GM19193 (cell line): Measurements from ENCODE around the gene POLR1B.

Experiments used
- POLR2A ChIP-seq: IDR thresholded peaks from 4 replicates; pipeline ENCODE4 v1.6.1; 2011; ENCODE audit not compliant: insufficient read depth, insufficient read length; ENCODE audit errors: extremely low read depth

The POLR1B gene

DNA sequence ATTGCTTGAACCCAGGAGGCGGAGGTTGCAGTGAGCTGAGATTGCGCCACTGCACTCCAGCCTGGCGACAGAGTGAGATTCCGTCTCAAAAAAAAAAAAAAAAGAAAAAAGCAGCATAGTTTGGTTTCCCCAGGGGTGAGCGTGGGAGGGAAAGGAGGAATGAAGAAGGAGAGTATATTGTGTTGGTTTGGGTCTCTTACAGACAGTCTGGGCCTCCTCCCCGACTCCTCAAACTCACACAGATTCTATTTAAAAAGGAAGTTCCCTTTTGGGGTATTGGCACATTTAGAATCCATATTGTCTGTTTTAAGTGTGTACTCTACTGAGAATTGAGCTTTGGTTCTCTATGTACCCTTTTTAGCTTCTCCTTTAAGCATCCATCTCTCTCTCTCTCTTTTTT is 76.1 kb downstream of the POLR1B start:
- TF ChIP-seq POLR2A, result no peak

DNA sequence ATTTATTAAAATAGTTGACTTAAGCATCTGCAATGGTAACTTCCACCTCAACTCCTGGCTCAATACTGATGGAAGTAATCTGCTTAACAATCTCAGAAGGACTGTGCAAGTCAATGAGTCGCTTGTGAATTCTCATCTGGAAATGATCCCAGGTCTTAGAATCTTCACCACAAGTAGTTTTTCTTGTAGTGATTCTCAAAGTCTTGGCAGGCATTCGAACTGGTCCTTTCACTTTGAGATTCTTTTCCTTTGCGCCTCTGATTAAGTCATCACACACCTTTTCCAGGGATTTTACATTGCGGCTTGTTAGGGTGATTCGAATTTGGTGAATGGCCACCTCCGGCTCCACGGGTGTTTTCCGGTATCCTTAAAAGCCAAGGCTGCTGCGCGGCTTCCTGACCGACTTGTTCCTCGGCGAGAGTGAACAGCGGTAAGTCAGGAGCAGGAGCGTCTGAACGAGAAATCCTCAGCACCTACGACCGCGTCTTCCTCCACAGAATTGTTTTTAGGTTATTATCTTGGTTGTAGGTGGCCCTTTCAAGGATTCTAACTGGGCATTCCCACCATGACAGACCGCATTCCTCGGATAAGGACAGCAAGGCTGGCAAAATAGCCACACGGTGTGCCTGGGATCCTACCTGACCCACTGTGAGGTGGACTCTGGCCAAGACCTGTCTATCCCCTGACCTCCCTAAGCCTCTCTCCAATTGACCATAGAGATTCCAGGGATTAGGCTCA is 79.7 kb downstream of the POLR1B start:
- no peak for TF ChIP-seq POLR2A

DNA sequence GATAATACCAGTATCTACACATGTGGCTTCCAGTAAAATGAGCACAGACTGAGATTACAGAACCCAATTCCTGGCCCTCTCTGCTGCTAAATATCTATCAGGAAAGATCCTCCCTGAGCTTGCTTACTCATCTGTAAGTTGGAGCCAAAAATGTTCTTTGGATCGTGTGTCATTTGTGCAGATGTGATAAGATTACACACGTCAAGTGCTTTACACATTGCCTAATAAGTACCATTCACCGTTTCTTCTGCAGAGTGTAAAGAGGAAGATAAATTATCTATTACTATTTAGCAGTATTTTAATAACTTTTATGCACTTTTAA is 80.2 kb downstream of the POLR1B start:
- no peak for TF ChIP-seq POLR2A

DNA sequence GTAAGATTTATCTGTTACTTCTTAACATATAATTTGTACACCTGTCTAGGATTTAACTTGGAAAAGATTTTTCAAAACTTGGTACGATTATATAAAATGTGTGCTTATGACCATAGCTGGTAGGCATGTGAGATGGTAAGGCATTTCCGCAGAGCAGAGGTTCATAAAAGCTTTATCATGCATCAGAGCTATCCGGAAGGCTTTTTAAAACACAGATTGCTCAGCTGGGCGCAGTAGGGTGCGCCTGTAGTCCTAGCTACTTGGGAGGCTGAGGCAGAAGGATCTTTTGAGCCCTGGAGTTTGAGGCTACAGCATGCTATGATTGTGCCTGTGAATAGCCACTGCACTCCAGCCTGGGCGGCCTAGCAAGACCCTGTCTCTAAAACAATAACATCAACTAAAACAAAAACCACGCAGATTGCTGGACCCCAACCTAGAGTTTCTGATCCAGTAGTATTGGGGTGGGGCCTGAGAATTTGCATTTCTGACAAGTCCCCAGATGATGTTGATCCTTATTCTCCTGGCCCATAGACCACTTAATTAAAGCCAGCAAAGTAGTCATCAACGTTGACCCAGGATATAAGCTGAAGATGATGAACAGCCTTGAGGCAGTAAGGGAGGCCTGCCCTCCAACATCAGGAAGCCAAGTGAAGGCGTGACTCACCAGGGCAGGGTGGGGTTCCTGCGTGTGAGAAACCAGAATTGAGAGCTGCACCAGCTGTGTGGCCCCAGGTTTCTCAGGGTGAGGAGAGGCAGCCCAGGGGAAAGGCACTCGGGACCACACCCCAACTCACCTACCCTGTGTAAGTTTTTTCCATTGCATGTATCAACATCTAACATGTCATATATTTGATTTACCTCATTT is 81.9 kb downstream of the POLR1B start:
- no peak for TF ChIP-seq POLR2A

DNA sequence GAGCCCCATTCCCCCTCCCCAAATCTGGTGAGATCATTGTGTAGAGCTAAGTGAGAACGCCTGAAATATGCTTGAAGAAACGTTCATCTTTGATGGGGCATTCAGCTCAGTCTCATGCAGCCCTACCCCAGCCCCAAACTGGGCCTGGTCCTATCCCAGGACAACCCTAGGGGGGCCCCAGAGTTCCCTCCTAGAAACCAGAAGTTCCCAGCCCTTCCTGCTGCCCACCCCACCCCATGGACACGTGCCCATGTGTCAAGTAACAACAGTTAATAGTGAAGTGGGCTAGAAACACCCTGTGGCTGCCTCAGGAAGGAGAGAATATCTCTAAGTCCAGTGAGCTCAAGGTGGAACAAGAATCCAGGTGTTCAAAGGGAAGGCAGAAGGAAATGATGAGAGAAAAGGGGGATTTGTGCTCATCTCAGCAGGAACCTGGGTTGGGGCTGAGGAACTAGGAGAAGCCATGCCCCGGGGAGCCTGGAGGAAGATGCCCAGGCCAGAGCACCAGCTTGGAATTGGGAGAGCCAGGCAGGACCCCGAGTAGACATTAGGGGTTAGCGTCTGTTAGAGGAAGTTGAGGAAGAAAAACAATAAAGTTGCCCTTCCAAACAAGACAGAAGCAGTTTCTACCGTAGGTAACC is 83.3 kb downstream of the POLR1B start:
- no peak for TF ChIP-seq POLR2A

DNA sequence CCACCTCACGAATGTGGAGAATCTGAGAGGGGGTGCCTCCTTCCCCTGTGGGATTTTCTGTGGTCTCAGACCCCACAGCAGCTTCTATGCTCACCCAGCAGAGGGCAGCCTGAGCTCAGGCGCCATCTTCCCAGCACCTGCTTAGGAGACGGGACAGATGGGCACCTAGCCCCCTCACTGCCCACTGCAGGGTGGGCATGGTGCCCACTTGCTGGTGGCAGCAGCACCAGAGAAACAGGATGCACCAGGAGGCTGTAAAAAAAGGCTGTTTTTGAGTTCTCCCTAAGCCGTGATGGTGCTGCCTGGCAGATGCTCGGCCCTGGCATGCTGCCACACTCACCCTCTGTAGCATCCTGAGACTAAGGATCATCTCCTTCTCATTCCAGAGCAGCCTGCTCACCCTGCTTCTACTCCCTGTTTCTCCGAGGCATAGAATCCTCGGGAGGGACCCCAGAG is 84.4 kb downstream of the POLR1B start:
- no peak for TF ChIP-seq POLR2A
